ENCODE measurements around the gene KLF14.

DNA sequence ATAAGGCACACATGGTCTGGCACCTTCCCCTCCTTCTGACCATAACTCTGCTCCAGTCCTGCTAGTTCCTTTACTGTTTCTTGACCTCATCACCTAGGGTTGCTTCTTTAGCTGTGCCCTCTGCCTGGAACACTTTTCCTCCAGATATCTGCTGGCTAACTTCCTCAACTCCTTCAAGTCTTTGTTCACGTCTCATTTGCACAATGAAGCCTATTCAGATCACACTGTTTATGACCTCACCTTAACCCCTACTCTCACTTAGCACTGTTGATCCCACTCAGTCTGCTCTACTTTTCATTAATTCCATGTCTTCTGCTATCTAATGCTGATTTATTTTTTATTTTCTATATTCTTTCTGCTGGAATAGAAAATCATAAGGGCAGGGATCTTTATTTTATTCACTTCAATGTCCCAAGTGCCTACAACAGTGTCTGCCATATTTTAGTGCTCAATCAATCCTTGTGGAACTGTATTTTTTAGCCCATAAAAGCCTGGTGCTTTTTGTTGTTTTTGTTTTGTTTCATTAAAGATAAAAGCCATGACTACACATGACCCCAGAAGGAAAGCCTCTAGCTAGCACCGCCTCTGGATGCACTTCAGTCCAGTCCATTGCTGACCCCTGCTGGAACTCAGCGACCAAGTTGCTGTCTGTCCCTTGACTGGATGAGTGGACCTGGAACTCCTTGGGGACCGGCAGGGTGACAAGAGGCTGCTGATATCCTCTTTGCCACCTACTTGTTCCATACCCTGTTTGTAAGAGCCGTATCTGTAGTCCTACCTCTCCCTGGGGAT is 12.3 kb downstream of the KLF14 start:
- TF ChIP-seq, protein P1, sequence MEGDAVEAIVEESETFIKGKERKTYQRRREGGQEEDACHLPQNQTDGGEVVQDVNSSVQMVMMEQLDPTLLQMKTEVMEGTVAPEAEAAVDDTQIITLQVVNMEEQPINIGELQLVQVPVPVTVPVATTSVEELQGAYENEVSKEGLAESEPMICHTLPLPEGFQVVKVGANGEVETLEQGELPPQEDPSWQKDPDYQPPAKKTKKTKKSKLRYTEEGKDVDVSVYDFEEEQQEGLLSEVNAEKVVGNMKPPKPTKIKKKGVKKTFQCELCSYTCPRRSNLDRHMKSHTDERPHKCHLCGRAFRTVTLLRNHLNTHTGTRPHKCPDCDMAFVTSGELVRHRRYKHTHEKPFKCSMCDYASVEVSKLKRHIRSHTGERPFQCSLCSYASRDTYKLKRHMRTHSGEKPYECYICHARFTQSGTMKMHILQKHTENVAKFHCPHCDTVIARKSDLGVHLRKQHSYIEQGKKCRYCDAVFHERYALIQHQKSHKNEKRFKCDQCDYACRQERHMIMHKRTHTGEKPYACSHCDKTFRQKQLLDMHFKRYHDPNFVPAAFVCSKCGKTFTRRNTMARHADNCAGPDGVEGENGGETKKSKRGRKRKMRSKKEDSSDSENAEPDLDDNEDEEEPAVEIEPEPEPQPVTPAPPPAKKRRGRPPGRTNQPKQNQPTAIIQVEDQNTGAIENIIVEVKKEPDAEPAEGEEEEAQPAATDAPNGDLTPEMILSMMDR (IDR thresholded peaks at IDR 0.05), result peak; percentile 44 to 58 (median 50)
- TF ChIP-seq POLR2A (IDR thresholded peaks at IDR 0.05) (no peak), EP300 (IDR thresholded peaks at IDR 0.05) (no peak)

Measured in ovary (tissue), 3 donors.